ENCODE results near the gene MEIS2.

MEIS2 gene

GRCh38 chr15:36863570-36863969, 236.8 kb downstream of the MEIS2 start:
- DNase-seq, result no peak

- no peak for DNase-seq
Observed at GRCh38 chr15:36860792-36861191, 239.6 kb downstream of the MEIS2 start.

GRCh38 chr15:36858423-36858822, 241.9 kb downstream of the MEIS2 start:
- no peak for DNase-seq

- DNase-seq, result no peak
Observed at GRCh38 chr15:36856339-36856973, 243.9 kb downstream of the MEIS2 start.

GRCh38 chr15:36850864-36851263, 249.5 kb downstream of the MEIS2 start:
- DNase-seq, result no peak

GRCh38 chr15:36845270-36845669, 255.1 kb downstream of the MEIS2 start:
- no peak for DNase-seq

GRCh38 chr15:36844534-36844998, 255.8 kb downstream of the MEIS2 start:
- DNase-seq, result no peak

GRCh38 chr15:36843822-36844221, 256.5 kb downstream of the MEIS2 start:
- no peak for DNase-seq

GRCh38 chr15:36841193-36841592, 259.2 kb downstream of the MEIS2 start:
- DNase-seq, result no peak
